Upper lobe of right lung (tissue), 1 donor: Measurements from ENCODE around the gene SGK1. TPM values are rescaled to one million over a fixed set of nuclear protein-coding genes. Genes with fewer than 3 reads are reported as not detected.

Experiments used
- ATAC-seq: fragments of 200-7000 bp; cut with Tn5 transposase; one replicate; pipeline ENCODE4 v1.9.1; 2020; ENCODE audit warnings: mild to moderate bottlenecking, moderate library complexity
- DNase-seq: peaks from one replicate; pipeline ENCODE4 v3.0.0-alpha.2; 2020
- H3K27ac ChIP-seq: fragments of 200-600 bp; one replicate; pipeline ENCODE4 v1.8.0; 2022
- H3K27me3 ChIP-seq: fragments of 200-600 bp; one replicate; pipeline ENCODE4 v1.8.0; 2022; ENCODE audit warnings: mild to moderate bottlenecking
- H3K36me3 ChIP-seq: fragments of 200-600 bp; one replicate; pipeline ENCODE4 v1.8.0; 2022
- H3K4me1 ChIP-seq: fragments of 200-600 bp; one replicate; pipeline ENCODE4 v1.8.0; 2022
- H3K4me3 ChIP-seq: fragments of 200-600 bp; one replicate; pipeline ENCODE4 v1.8.0; 2022; ENCODE audit warnings: mild to moderate bottlenecking
- H3K9me3 ChIP-seq: fragments of 200-600 bp; one replicate; pipeline ENCODE4 v1.8.0; 2022
- intact Hi-C: fragments of 100-400 bp; cut with DNase I; formaldehyde crosslinking; loops from one replicate; pipeline ENCODE4 v1.11.0; 2022
- total RNA-seq: library from RNA; stranded (reverse); fragmentation: NEBNext Ultra II Directional; extraction: Animal tissue kit (Norgen Biotek cat#: 25700); gene quantifications from one replicate; pipeline ENCODE4 v1.2.1, GENCODE V29; 2021
- TF ChIP-seq, protein P1 (sequence below): fragments of 200-600 bp; IDR thresholded peaks from one replicate; pipeline ENCODE4 v1.8.0; 2022; ENCODE audit warnings: antibody characterized with exemption
- donor health status: DM: no; HTN: yes; CAD: no; lungs with severe emphysema.

Gene SGK1
- total RNA-seq, 1 donor from 2014 or later = 204 TPM

- H3K4me3 ChIP-seq = no peak overlapping the region
- H3K27me3 ChIP-seq = no peaks in the 10 kb centered on the region
- TF ChIP-seq, protein P1, sequence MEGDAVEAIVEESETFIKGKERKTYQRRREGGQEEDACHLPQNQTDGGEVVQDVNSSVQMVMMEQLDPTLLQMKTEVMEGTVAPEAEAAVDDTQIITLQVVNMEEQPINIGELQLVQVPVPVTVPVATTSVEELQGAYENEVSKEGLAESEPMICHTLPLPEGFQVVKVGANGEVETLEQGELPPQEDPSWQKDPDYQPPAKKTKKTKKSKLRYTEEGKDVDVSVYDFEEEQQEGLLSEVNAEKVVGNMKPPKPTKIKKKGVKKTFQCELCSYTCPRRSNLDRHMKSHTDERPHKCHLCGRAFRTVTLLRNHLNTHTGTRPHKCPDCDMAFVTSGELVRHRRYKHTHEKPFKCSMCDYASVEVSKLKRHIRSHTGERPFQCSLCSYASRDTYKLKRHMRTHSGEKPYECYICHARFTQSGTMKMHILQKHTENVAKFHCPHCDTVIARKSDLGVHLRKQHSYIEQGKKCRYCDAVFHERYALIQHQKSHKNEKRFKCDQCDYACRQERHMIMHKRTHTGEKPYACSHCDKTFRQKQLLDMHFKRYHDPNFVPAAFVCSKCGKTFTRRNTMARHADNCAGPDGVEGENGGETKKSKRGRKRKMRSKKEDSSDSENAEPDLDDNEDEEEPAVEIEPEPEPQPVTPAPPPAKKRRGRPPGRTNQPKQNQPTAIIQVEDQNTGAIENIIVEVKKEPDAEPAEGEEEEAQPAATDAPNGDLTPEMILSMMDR = no peak
- no peak overlapping the region for H3K27ac ChIP-seq
- no peak for ATAC-seq
- no peak for DNase-seq
- intact Hi-C loops = no loop called here
- no peaks in the 10 kb centered on the region for H3K9me3 ChIP-seq
- no peaks in the 10 kb centered on the region for H3K4me1 ChIP-seq
- peaks cover 14% of the 10 kb centered on the region for H3K36me3 ChIP-seq
Observed at GRCh38 chr6:134164300-134164699, 153.6 kb downstream of the SGK1 start.

DNA sequence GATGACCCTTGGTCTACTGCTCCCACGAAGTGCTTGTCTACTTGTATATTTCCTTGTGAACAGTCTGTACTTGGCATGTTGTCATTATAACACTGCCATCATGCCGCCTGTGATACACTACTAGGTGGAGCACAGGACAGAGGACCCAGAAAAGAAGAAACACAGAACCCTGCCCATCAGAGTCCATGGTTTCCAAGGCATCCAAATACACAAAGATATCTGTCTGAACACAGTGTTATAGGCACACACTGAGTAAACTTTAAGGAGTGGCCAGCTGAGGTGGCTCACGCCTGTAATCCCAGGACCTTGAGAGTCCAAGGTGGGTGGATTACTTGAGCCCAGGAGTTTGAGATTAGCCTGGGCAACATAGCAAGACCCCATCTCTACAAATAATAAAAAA is 155.0 kb downstream of the SGK1 start:
- intact Hi-C loops = no loop called here
- TF ChIP-seq, protein P1 = no peak
- no peak overlapping the region for H3K4me3 ChIP-seq
- no peaks in the 10 kb centered on the region for H3K9me3 ChIP-seq
- H3K27ac ChIP-seq = no peak overlapping the region
- H3K36me3 ChIP-seq = no peaks in the 10 kb centered on the region
- no peaks in the 10 kb centered on the region for H3K4me1 ChIP-seq
- peak; percentile 62 for ATAC-seq
- DNase-seq = no peak
- H3K27me3 ChIP-seq = no peaks in the 10 kb centered on the region

GRCh38 chr6:134161041-134161440 is 156.9 kb downstream of the SGK1 start:
- Histone ChIP-seq H3K27ac (no peak overlapping the region), H3K9me3 (no peaks in the 10 kb centered on the region), H3K27me3 (no peaks in the 10 kb centered on the region), H3K36me3 (no peaks in the 10 kb centered on the region), H3K4me1 (no peaks in the 10 kb centered on the region), H3K4me3 (no peak overlapping the region)
- ATAC-seq (no peak), DNase-seq (no peak)
- intact Hi-C loops = no loop called here
- TF ChIP-seq, protein P1 = no peak

- no peaks in the 10 kb centered on the region for H3K27me3 ChIP-seq
- ATAC-seq (no peak), DNase-seq (no peak)
- H3K4me3 ChIP-seq = no peak overlapping the region
- TF ChIP-seq, protein P1 = no peak
- H3K36me3 ChIP-seq = no peaks in the 10 kb centered on the region
- H3K9me3 ChIP-seq = no peaks in the 10 kb centered on the region
- H3K27ac ChIP-seq = no peak overlapping the region
- no peaks in the 10 kb centered on the region for H3K4me1 ChIP-seq
- intact Hi-C loops = no loop called here
Observed at GRCh38 chr6:134152767-134153485, 165.0 kb downstream of the SGK1 start.

DNA sequence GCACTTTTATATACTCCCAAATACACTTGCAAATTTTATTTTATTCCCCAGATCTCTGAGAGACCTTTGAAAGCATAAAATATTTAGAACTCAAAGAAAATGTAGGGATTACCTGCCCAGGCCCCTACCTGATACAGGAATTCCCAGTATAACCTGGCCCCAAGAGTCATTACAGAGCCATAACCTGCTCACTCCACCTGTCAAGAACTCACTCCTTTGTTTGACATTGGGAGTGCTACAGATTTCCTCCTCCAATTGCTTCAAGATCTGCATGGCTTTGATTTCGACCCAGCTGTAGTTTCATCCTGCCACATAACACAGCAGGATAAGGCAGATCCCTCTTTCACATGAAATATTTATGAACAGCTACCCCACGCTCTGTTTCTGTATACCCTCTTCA is 169.3 kb downstream of the SGK1 start:
- DNase-seq = no peak
- H3K4me3 ChIP-seq = no peak overlapping the region
- no peak for ATAC-seq
- TF ChIP-seq, protein P1 = no peak
- H3K9me3 ChIP-seq = no peaks in the 10 kb centered on the region
- H3K27me3 ChIP-seq = no peaks in the 10 kb centered on the region
- no peaks in the 10 kb centered on the region for H3K36me3 ChIP-seq
- no peak overlapping the region for H3K27ac ChIP-seq
- no peaks in the 10 kb centered on the region for H3K4me1 ChIP-seq
- intact Hi-C loops = no loop called here
